Motor neuron (in vitro differentiated cells): ENCODE results near the gene AIFM1. TPM values are rescaled to one million over a fixed set of nuclear protein-coding genes. Genes with fewer than 3 reads are reported as not detected.
A peak's percentile ranks its signal among the peaks of the same experiment; 100 is the strongest.

Experiments used
- ATAC-seq, 8 experiments: fragments of 200-7000 bp; cut with Tn5 transposase; replicated peaks in 6 of 8; 2 replicates each; pipeline ENCODE4 v1.8.0; 2021; ENCODE audit warnings: mild to moderate bottlenecking in 8 of 8, moderate library complexity in 8 of 8
- H3K27ac ChIP-seq, 2 donors: fragments of 250-450 bp; sonication (Bioruptor Pico); 2 replicates each; pipeline ENCODE4 v1.9.0; 2021; ENCODE audit warnings: antibody characterized with exemption in 2 of 2, mild to moderate bottlenecking in 2 of 2, moderate library complexity in 1 of 2
- H3K4me1 ChIP-seq, 2 donors: fragments of 250-450 bp; sonication (Bioruptor Pico); replicated peaks in 1 of 2; 2 replicates each; pipeline ENCODE4 v1.6.1; 2021; ENCODE audit warnings: antibody characterized with exemption in 2 of 2, mild to moderate bottlenecking in 2 of 2, moderate library complexity in 1 of 2
- H3K4me3 ChIP-seq, 5 donors: fragments of 250-450 bp; sonication (Bioruptor Pico); 2 replicates each; pipeline ENCODE4 v1.9.0; 2021; ENCODE audit warnings: antibody characterized with exemption in 5 of 5, mild to moderate bottlenecking in 5 of 5, moderate library complexity in 4 of 5
- WGBS, 10 experiments: fragments of 450-650 bp; shearing (Covaris generic); methylation state at CpG; one replicate each; pipeline ENCODE4 v1.0.0; 2022; 5-methylcytosine and 5-hydroxymethylcytosine counted together
- in situ Hi-C, 9 experiments: fragments of 400-800 bp; cut with MboI; loops; one replicate each; pipeline ENCODE4 v1.15.0; 2021; ENCODE audit warnings: low sequenced_read_pairs in 9 of 9, low pct_unique_long_range_greater_than_20kb in 2 of 9; ENCODE audit not compliant: unreplicated experiment in 9 of 9
- total RNA-seq, 8 experiments: library from RNA; unstranded; fragments of 300-600 nt; gene quantifications; 2 replicates each; pipeline versions ENCODE4 v1.2.3 to v1.2.4, GENCODE V29; 2022

Gene AIFM1
- total RNA-seq, 8 experiments from 2014 or later: 14.0 to 54.8 (median 18.0) TPM

DNA sequence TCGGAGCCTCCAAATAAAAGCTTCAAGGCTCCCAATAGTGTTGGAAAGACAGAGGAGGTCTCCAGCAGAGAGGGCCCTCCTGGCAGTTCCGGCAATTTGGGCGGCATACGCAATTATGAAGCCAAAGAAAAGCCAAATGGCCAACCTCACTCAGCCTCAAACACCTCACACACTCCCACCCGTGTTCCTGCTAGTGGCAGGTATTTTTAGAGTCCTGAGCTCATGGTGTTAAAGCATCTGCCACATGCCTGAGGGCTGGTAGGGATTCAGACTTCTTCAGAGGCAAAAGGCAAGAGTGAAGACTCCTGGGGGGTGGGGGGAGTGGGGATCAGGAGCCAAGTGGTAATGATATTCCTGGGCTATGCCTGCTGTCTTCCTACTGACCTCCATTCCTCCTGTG is 13.5 kb upstream of the AIFM1 start:
- peaks cover 9 to 16% of the 10 kb centered on the region in 2 donors for H3K4me1 ChIP-seq
- H3K27ac ChIP-seq: no peak overlapping the region
- no peak overlapping the region for H3K4me3 ChIP-seq
- in situ Hi-C loops: loop anchor here in 1 of 9 experiments (25.0 kb wide), 1 partner anchor 92 kb away; no protein-coding TSS in a partner anchor
- ATAC-seq: peak in 1 of 8 experiments; percentile 17
- WGBS, 10 experiments: 0 to 90% (median 72%) methylated on average over 1 to 4 of the region's 5 CpGs; no CpG with 5 or more reads in 7 of the 10 experiments

DNA sequence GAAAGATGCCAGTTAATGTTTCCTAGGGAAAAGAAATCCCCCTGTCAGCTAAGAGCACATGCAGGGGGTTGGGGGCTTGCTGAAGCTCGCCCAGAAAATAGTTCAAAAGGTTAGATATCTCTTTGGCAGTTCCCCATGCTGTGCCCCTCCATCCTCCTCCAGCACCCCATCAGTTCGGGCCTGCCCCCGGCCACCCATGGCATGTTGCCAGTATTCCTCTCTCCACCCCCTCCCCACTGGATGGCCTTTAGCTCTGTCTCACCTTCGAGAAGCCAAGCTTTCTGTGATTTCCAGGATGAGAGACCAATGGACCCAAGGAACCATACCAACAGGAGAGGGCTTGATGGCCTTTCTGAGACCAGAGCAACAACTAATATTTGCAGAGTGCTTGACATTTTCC is 11.3 kb upstream of the AIFM1 start:
- no peak for ATAC-seq
- in situ Hi-C loops: loop anchor here in 1 of 9 experiments (25.0 kb wide), 1 partner anchor 90 kb away; no protein-coding TSS in a partner anchor
- peaks cover 16 to 23% of the 10 kb centered on the region in 2 donors for H3K4me1 ChIP-seq
- H3K4me3 ChIP-seq: no peak overlapping the region
- 25 to 40% methylated on average over 1 of the region's 4 CpGs; no CpG with 5 or more reads in 8 of the 10 experiments for WGBS, 10 experiments
- H3K27ac ChIP-seq: no peak overlapping the region

DNA sequence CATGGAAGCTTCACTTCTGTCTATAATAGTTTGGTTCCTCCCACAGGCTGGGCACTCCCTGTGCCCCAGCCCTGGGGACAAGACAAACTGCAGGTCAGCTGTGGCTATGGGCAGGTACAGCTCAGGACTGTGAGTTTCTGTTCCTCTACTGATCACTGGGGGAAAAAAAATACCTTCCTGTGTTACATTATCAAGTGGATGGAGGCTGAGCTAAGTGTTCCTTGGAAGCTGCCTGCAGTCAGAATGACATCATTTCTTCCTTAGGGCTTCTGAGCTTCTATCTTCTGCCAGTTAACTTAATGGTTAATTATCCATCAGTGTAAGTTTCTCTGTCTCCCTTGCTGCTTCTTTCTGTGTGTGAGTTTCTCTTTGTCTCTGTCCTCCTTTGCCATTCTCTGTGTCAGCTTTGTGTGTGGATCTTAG is 10.7 kb upstream of the AIFM1 start:
- Histone ChIP-seq H3K4me1 (peaks cover 16 to 23% of the 10 kb centered on the region in 2 donors), H3K4me3 (peak overlapping the region in 1 of 5 donors; percentile 17), H3K27ac (peak overlapping the region in 1 of 2 donors; percentile 39)
- peak in 1 of 8 experiments; percentile 6 for ATAC-seq
- in situ Hi-C loops: loop anchor here in 1 of 9 experiments (25.0 kb wide), 1 partner anchor 89 kb away; no protein-coding TSS in a partner anchor

DNA sequence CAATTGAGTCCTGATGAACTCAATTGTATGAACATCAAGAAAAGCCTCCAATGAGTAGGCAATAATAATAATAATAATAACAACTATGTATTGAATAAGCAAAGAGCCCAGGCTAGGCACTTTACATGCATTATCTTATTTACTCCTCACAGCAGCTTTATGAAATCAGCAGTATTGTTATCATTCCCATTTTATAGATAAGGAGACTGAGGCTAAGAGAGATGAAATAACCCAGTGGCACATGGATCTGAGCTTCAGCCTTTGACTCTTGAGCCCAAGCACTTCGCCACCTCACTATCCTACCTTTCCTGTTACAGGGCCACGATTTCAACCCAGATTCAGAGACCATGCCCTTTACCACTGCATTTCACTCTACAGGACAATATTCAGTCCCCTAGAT is 9.3 kb upstream of the AIFM1 start:
- in situ Hi-C loops: loop anchor here in 1 of 9 experiments (25.0 kb wide), 1 partner anchor 88 kb away; no protein-coding TSS in a partner anchor
- Histone ChIP-seq H3K4me3 (peak overlapping the region in 1 of 5 donors; percentile 74), H3K27ac (no peak overlapping the region), H3K4me1 (peaks cover 22 to 29% of the 10 kb centered on the region in 2 donors)
- no peak for ATAC-seq
- WGBS, 10 experiments: 83 to 100% (median 94%) methylated on average over 1 to 2 of the region's 2 CpGs; no CpG with 5 or more reads in 6 of the 10 experiments

DNA sequence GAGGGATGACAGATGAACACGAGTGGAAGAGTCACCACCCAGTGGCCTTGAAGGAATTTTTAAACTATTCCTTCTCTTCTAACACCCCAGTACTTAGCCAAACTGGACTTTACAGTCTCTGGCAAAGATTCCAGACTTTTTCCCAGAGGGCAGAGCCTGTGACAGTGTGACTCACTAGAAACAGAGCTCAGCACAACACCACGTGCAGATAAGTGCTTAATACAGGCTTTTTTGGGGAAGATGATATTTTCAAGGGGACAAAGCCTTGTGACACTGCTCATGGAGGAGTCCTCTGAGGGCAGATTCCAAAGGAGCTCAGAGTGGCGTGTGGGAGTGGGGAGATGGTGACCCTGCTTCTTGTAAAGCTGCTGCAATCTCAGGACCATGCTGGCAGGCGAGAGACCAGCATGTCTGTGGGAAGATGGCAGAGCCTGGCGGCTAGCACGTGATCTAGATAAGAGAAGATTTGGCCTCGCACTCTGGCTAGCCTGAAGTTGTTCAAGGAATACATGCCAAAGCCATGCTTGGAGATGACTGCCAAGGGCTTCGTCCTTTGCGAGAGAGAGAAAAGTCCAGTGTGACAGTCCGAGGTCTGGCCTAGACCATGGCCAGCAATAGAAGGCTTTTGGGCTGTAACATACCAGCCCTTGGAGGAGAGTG is 8.5 kb upstream of the AIFM1 start:
- WGBS, 10 experiments: 0 to 55% methylated on average over 1 to 9 of the region's 10 CpGs; no CpG with 5 or more reads in 8 of the 10 experiments
- peak overlapping the region; percentile 59 to 78 (median 66) for H3K4me3 ChIP-seq
- ATAC-seq: peak in 2 of 8 experiments; percentile 45 to 58
- peaks cover 22 to 33% of the 10 kb centered on the region in 2 donors for H3K4me1 ChIP-seq
- in situ Hi-C loops: no loop called here
- H3K27ac ChIP-seq: peak overlapping the region; percentile 90 to 96

DNA sequence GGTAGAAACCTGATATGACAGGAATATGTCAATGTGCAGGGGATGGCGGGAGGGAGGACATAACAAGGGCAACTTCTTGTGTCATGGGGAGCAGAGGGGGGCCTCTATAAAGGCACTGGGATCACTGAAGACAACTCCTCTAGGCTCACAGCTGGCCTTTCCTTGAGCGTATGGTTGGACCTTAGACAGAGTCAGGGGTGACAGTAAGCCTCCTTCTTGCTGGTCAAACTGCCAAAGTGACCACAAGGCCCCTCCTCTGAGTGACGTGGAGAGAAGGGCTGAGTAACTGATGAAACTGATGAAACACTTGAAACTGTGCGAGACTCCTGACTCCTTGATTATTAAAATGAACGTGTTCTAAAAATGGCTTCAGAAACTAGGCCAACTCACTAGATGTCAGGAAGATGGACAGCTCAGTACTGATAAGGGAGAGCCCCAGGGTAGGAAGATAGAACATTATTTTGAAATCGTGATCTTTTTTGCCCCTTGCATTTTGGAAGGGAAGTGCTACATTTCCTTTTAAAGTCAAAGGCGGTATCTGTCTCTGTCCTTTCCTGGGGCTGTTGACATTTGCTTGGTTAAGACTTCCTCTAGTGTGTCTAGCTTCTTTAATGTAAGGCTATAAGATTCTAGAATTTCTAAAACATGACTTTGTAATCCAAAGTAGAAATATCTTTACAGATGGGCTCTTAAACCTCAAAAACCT is 7.7 kb upstream of the AIFM1 start:
- in situ Hi-C loops: no loop called here
- peak overlapping the region; percentile 59 to 78 (median 66) for H3K4me3 ChIP-seq
- 0 to 100% (median 31%) methylated on average over 1 to 4 of the region's 7 CpGs; no CpG with 5 or more reads in 3 of the 10 experiments for WGBS, 10 experiments
- peak overlapping the region; percentile 90 to 96 for H3K27ac ChIP-seq
- peaks cover 22 to 33% of the 10 kb centered on the region in 2 donors for H3K4me1 ChIP-seq
- ATAC-seq: peak in 7 of 8 experiments; percentile 28 to 75 (median 42)

DNA sequence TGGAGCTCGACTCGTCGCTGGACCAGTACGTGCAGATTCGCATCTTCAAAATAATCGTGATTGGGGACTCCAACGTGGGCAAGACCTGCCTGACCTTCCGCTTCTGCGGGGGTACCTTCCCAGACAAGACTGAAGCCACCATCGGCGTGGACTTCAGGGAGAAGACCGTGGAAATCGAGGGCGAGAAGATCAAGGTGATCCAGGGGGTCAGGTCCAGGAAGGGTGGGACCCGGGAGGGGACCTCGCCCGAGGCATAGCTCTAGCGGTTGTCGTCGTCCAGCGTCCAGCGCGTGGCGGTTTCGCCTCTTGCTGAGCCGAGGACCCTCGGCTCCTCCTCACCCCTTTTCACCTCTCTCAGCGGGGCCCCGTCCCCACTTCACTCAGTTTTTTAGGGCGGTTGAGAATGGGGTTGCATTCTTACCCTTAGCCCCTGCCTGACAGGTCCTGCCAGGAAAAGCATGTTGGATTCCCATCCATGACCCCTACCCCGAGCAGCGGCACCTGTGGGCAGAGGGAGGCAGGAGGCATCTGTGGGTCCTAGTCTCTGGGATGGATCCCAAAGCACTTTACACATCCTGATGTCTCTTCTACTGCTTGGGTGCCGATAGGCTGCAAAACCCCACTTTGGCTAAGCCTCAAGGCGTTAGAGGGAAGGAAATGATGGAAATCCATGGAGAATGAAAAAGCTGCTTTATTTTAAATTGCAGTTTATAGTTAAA is 6.6 kb upstream of the AIFM1 start:
- Histone ChIP-seq H3K4me1 (peaks cover 22 to 33% of the 10 kb centered on the region in 2 donors), H3K4me3 (peak overlapping the region; percentile 59 to 78 (median 66)), H3K27ac (peak overlapping the region; percentile 90 to 96)
- in situ Hi-C loops: no loop called here
- ATAC-seq: no peak
- 16 to 100% (median 29%) methylated on average over 1 to 27 of the region's 34 CpGs; no CpG with 5 or more reads in 5 of the 10 experiments for WGBS, 10 experiments

DNA sequence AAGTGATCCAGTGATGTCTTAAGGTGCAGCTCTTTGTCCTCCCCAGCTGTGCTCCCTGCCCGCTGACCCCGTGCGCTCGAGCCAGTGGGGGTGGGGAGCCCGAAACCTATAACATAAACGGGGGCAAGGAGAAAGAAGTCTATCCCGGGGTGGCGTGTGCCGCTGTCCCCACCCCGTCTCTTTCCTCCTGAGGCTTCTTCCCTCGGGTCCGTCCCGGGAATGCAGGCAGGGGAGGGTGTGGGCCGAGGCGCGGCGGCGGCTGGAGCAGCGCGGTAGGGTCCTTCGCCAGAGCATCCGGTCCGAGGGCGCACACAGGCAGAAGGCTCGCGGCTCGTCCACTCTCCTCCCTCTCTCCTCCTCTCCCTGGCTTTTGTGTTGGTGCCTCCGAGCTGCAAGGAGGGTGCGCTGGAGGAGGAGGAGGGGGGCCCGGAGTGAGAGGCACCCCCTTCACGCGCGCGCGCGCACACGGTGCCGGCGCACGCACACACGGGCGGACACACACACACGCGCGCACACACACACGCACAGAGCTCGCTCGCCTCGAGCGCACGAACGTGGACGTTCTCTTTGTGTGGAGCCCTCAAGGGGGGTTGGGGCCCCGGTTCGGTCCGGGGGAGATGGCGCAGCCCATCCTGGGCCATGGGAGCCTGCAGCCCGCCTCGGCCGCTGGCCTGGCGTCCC is 5.9 kb upstream of the AIFM1 start, which contains the start of gene RAB33A:
Gene RAB33A, plus strand, starts transcription at position 517 of the 681 bp plus-strand sequence. Its CDS starts 101 bp downstream, at position 618.
- peak within 1 kb of the TSS; percentile 59 to 78 (median 66) for H3K4me3 ChIP-seq
- H3K27ac ChIP-seq: peak within 1 kb of the TSS; percentile 90 to 96
- 37% methylated on average over 5 of the region's 61 CpGs; no CpG with 5 or more reads in 9 of the 10 experiments for WGBS, 10 experiments
- in situ Hi-C loops: no loop called here
- H3K4me1 ChIP-seq: peaks cover 18 to 36% of the 10 kb centered on the region in 2 donors
- peak; percentile 7 to 73 (median 46) for ATAC-seq

DNA sequence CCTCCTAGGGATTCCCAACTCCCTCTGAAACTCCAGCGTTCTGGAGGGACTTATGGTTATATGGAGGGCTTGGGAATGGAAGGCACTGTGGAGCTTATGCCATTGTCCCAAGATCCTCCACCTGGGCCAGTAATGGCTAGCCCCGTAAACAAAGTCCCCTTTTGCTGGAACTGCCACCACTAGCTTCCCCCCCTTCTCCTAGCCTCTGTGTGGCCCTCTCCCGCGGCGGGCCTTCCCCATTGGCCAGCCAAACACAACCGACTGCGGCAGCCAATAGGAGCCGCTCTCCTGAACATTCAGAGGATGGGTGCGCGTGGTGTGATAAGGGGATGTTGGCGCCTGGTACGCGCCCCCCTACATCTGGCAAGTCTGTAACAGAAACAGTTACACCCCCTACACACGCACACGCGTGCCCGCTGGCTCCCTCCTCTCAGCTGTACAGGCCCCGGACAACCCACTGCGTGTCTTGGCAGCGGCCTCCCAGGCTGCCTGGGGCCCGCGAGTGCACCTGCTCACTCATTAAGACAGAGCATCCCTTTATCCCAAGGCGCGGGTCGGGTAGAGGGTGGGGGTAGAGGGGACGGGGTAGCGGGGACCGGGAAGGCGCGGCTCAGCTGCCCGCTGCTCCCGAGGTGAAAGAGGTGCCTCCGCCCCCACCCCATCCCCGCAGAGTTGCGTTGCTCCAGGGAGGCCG is 5.3 kb upstream of the AIFM1 start:
- Histone ChIP-seq H3K4me3 (peak overlapping the region; percentile 59 to 78 (median 66)), H3K27ac (peak overlapping the region; percentile 90 to 96), H3K4me1 (peaks cover 14 to 29% of the 10 kb centered on the region in 2 donors)
- in situ Hi-C loops: no loop called here
- peak; percentile 6 to 84 (median 80) for ATAC-seq
- 7% methylated on average over 3 of the region's 36 CpGs; no CpG with 5 or more reads in 9 of the 10 experiments for WGBS, 10 experiments

DNA sequence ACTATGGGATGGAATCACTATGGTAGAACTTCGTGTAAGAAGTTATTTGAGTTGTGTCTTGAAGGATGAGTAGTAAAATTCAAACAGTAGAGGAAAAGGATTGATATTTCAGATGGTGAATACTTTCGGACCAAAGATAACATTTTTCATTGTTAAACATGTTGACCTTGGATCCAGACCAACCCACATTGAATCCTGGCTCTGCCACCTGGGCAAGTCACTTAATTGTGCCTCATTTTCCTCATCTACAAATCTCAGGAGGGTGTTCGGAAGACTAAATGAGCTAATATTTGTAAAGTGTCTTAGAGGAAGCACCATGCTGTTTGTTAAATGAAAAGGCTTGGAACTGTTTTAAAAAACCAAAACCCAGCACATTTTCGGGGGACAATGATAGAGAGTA is 1.4 kb upstream of the AIFM1 start:
- no peak for ATAC-seq
- WGBS, 10 experiments: 0 to 68% (median 60%) methylated on average over 1 to 2 of the region's 4 CpGs; no CpG with 5 or more reads in 7 of the 10 experiments
- in situ Hi-C loops: no loop called here
- Histone ChIP-seq H3K27ac (no peak overlapping the region), H3K4me3 (peak overlapping the region in 4 of 5 donors; percentile 45 to 68 (median 57)), H3K4me1 (peaks cover 6 to 26% of the 10 kb centered on the region in 2 donors)

DNA sequence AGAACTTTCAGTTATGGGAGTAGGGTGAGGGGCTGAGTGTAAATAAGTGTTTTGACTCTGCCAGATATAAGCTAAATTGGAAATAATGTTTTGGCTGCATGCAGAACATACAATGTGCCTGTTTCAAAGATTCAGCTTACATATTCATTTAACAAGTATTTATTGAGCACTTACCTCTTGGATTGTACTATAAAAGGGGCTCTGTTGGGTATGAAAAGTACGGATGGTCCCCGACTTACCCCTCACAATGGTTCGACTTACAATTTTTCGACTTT is 799 bp upstream of the AIFM1 start:
- Histone ChIP-seq H3K4me1 (peaks cover 6 to 26% of the 10 kb centered on the region in 2 donors), H3K27ac (peak overlapping the region; percentile 17 to 82), H3K4me3 (peak overlapping the region; percentile 45 to 68 (median 59))
- no peak for ATAC-seq
- in situ Hi-C loops: no loop called here
- WGBS, 10 experiments: 0 to 16% (median 2%) methylated on average over 2 to 4 of the region's 4 CpGs; no CpG with 5 or more reads in 6 of the 10 experiments
